GM12878 (cell line): ENCODE results near the gene BATF3. TPM values are rescaled to one million over a fixed set of nuclear protein-coding genes. Genes with fewer than 3 reads are reported as not detected.

Experiments
- ATF7 ChIP-seq: fragments of 450-650 bp; IDR thresholded peaks from 2 replicates; pipeline ENCODE4 v1.6.1; 2016; ENCODE audit warnings: low read depth, mild to moderate bottlenecking
- BHLHE40 ChIP-seq, 2 experiments: fragments of 450-650 bp in 1 of 2; IDR thresholded peaks; 2 replicates each; pipeline ENCODE4 v1.6.1; 2011 to 2017; ENCODE audit warnings: low read depth in 2 of 2, borderline replicate concordance in 1 of 2, improper control_type of control experiment in 1 of 2, low read length in 1 of 2, mild to moderate bottlenecking in 1 of 2
- EP300 ChIP-seq, 2 experiments: fragments of 150-350 bp in 1 of 2; IDR thresholded peaks; 2 replicates each; pipeline ENCODE4 v1.6.1; 2011 to 2012; ENCODE audit warnings: low read depth in 2 of 2, low read length in 2 of 2, borderline replicate concordance in 1 of 2, improper control_type of control experiment in 1 of 2, inconsistent platforms in 1 of 2; ENCODE audit not compliant: control insufficient read depth in 1 of 2
- IKZF2 ChIP-seq, 2 experiments: fragments of 450-650 bp; IDR thresholded peaks; 2 replicates each; pipeline ENCODE4 v1.6.1; 2017; ENCODE audit warnings: mild to moderate bottlenecking in 2 of 2, moderate library complexity in 2 of 2
- IRF4 ChIP-seq: IDR thresholded peaks from 2 replicates; pipeline ENCODE4 v1.6.1; 2011; ENCODE audit warnings: low read depth, low read length
- JUNB ChIP-seq: IDR thresholded peaks from 2 replicates; pipeline ENCODE4 v1.6.1; 2016; ENCODE audit warnings: antibody characterized with exemption, mild to moderate bottlenecking
- NR2F1 ChIP-seq: fragments of 450-650 bp; conservative IDR thresholded peaks from 2 replicates; pipeline ENCODE4 v1.6.1; 2017; ENCODE audit warnings: mild to moderate bottlenecking
- NRF1 ChIP-seq: conservative IDR thresholded peaks from 2 replicates; pipeline ENCODE4 v1.6.1; 2011; ENCODE audit warnings: mild to moderate bottlenecking, low read depth, low read length, improper control_type of control experiment
- PAX5 ChIP-seq: IDR thresholded peaks from 2 replicates; pipeline ENCODE4 v1.6.1; 2011; ENCODE audit warnings: low read depth, low read length, borderline replicate concordance
- POU2F2 ChIP-seq: IDR thresholded peaks from 3 replicates; pipeline ENCODE4 v1.6.1; 2011; ENCODE audit warnings: low read depth, mild to moderate bottlenecking, low read length, borderline replicate concordance
- RELA ChIP-seq: fragments of 450-650 bp; IDR thresholded peaks from 2 replicates; pipeline ENCODE4 v1.8.0; 2014; ENCODE audit warnings: borderline replicate concordance; ENCODE audit not compliant: partially characterized antibody
- SPI1 ChIP-seq: IDR thresholded peaks from 2 replicates; pipeline ENCODE4 v1.6.1; 2011; ENCODE audit warnings: low read depth, mild to moderate bottlenecking, low read length, moderate library complexity, borderline replicate concordance; ENCODE audit not compliant: insufficient read depth
- STAT3 ChIP-seq: IDR thresholded peaks from 2 replicates; pipeline ENCODE4 v1.6.1; 2011; ENCODE audit warnings: low read depth, low read length, improper control_type of control experiment
- TCF3 ChIP-seq: IDR thresholded peaks from 2 replicates; pipeline ENCODE4 v1.6.1; 2012; ENCODE audit warnings: low read depth, mild to moderate bottlenecking, low read length, borderline replicate concordance; ENCODE audit not compliant: insufficient read depth
- YBX1 ChIP-seq: fragments of 450-650 bp; IDR thresholded peaks from 2 replicates; pipeline ENCODE4 v1.6.1; 2016; ENCODE audit warnings: antibody characterized with exemption
- ZNF217 ChIP-seq: fragments of 450-650 bp; IDR thresholded peaks from 2 replicates; pipeline ENCODE4 v1.6.1; 2017; ENCODE audit warnings: antibody characterized with exemption, mild to moderate bottlenecking
- polyA plus RNA-seq, 11 experiments: library from polyadenylated mRNA; depleted of rRNA in 4 of 11; unstranded in 6 of 11; stranded (reverse) in 5 of 11; fragments of >200 nt; fragmentation: Nextera tagmentation in 4 of 11; fragmentation: Illumina TruSeq in 1 of 11; extraction: Ambion mirVana in 4 of 11; extraction: Trizol in 1 of 11; gene quantifications; 1 replicate in 1 of 11; 2 replicates in 10 of 11; pipeline versions ENCODE4 v1.2.1 to v1.2.3, GENCODE V29; 2011 to 2016; ENCODE audit warnings: inconsistent platforms in 2 of 11, missing spikeins in 2 of 11, low read depth in 1 of 11
- total RNA-seq, 4 experiments: library from RNA; depleted of rRNA in 3 of 4; stranded (reverse); fragments of >200 nt in 3 of 4; fragmentation: Illumina TruSeq in 1 of 4; extraction: Trizol in 1 of 4; gene quantifications; 2 replicates each; pipeline versions ENCODE4 v1.2.1 to v1.2.3, GENCODE V29; 2013 to 2021
- TF ChIP-seq, protein P1 (sequence below): fragments of 450-650 bp; IDR thresholded peaks from 2 replicates; pipeline ENCODE4 v1.6.1; 2018; ENCODE audit warnings: mild to moderate bottlenecking, low read depth, moderate library complexity; ENCODE audit not compliant: partially characterized antibody
- TF ChIP-seq, protein P2 (sequence below): fragments of 450-650 bp; IDR thresholded peaks from 2 replicates; pipeline ENCODE4 v1.6.1; 2017; ENCODE audit warnings: antibody characterized with exemption, mild to moderate bottlenecking, moderate library complexity
- TF ChIP-seq, protein P3 (sequence below): fragments of 450-650 bp; formaldehyde crosslinking; IDR thresholded peaks from 2 replicates; pipeline ENCODE4 v1.4.0; 2022; ENCODE audit warnings: mild to moderate bottlenecking, moderate library complexity

The BATF3 gene
- total and polyA plus RNA-seq, 10 of the 15 experiments (the other 5 are each of a cell fraction or from before 2014, with no cell fraction given) = 11.1 to 56.8 (median 30.8) TPM

DNA sequence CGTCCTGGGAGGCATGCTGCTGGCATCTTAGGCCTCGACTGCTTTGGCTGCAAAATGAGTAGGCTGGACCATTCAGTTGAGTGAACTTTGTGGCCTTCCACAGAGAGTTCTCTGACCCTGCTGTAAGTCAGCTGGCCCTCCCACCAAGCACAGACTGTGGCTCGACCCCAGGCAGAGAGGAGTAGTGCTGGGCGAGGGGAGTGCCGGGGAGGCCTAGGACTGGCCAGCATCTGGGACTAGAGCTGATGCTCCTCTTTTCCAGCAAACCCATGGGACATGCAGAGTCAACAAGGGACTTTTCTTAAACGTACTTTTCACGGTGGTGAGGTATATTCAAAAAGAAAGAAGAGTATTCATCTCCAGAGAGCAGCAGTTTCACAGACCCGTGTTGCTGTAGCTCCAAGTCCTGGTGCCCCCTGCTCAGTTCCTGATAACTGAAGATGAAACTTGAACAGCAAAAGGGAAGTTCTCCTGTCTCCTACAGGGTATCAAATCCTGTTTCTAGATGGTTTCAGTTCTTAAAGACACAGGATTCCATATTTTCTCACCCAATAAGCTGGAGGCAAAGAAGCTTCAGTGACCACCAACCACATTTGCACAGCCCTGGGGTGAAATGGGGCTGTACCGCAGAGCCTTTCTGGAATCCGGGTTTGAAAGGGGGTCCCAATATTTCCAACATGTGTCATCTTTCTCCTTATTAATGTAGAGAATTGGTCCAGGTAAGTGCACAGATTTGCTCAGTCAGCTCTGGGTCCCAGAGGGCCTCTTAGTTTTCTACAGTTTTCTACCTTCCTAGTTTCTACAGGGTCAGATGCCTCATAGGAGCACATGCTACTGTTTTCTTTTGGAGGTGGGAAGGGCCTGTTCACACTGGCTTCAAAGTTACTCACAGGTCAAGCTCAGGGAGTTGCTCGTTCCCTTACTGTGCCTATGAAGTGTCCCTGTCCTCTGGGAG, 20.9 kb downstream of the BATF3 start (continued):
- TF ChIP-seq, protein P1, sequence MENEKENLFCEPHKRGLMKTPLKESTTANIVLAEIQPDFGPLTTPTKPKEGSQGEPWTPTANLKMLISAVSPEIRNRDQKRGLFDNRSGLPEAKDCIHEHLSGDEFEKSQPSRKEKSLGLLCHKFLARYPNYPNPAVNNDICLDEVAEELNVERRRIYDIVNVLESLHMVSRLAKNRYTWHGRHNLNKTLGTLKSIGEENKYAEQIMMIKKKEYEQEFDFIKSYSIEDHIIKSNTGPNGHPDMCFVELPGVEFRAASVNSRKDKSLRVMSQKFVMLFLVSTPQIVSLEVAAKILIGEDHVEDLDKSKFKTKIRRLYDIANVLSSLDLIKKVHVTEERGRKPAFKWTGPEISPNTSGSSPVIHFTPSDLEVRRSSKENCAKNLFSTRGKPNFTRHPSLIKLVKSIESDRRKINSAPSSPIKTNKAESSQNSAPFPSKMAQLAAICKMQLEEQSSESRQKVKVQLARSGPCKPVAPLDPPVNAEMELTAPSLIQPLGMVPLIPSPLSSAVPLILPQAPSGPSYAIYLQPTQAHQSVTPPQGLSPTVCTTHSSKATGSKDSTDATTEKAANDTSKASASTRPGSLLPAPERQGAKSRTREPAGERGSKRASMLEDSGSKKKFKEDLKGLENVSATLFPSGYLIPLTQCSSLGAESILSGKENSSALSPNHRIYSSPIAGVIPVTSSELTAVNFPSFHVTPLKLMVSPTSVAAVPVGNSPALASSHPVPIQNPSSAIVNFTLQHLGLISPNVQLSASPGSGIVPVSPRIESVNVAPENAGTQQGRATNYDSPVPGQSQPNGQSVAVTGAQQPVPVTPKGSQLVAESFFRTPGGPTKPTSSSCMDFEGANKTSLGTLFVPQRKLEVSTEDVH = no peak
- peak; percentile 74; the same call in 2 of the 3 replicates for TF ChIP-seq POU2F2
- TF ChIP-seq, protein P2, sequence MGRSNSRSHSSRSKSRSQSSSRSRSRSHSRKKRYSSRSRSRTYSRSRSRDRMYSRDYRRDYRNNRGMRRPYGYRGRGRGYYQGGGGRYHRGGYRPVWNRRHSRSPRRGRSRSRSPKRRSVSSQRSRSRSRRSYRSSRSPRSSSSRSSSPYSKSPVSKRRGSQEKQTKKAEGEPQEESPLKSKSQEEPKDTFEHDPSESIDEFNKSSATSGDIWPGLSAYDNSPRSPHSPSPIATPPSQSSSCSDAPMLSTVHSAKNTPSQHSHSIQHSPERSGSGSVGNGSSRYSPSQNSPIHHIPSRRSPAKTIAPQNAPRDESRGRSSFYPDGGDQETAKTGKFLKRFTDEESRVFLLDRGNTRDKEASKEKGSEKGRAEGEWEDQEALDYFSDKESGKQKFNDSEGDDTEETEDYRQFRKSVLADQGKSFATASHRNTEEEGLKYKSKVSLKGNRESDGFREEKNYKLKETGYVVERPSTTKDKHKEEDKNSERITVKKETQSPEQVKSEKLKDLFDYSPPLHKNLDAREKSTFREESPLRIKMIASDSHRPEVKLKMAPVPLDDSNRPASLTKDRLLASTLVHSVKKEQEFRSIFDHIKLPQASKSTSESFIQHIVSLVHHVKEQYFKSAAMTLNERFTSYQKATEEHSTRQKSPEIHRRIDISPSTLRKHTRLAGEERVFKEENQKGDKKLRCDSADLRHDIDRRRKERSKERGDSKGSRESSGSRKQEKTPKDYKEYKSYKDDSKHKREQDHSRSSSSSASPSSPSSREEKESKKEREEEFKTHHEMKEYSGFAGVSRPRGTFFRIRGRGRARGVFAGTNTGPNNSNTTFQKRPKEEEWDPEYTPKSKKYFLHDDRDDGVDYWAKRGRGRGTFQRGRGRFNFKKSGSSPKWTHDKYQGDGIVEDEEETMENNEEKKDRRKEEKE = no peak
- TF ChIP-seq PAX5 = peak; percentile 89; the same call in 1 of the 2 replicates
- peak; percentile 79; the same call in 1 of the 2 replicates for TF ChIP-seq ZNF217
- peak; percentile 75; the same call in 1 of the 2 replicates for TF ChIP-seq NR2F1
- peak; percentile 72 to 79 for TF ChIP-seq BHLHE40 (IDR thresholded peaks at IDR 0.05; ENCODE audit: borderline replicate concordance in 1 of 2, low read depth in 2 of 2, low read length in 1 of 2)
- TF ChIP-seq RELA = peak; percentile 89
- TF ChIP-seq EP300 (IDR thresholded peaks at IDR 0.05; ENCODE audit: borderline replicate concordance in 1 of 2, control insufficient read depth in 1 of 2, low read depth in 2 of 2, low read length in 2 of 2) = peak; percentile 62 to 96
- TF ChIP-seq JUNB = peak; percentile 100
- TF ChIP-seq ATF7 = peak; percentile 75
- no peak for TF ChIP-seq NRF1
- no peak for TF ChIP-seq YBX1
- TF ChIP-seq STAT3 = 0 out of 2 replicates have a peak, but pooled peaks have one; percentile 71
- peak; percentile 100 for TF ChIP-seq IRF4
- TF ChIP-seq TCF3 = peak; percentile 78; the same call in 1 of the 2 replicates
- peak; percentile 99 to 100 for TF ChIP-seq IKZF2 (IDR thresholded peaks at IDR 0.05)
- TF ChIP-seq, protein P3, sequence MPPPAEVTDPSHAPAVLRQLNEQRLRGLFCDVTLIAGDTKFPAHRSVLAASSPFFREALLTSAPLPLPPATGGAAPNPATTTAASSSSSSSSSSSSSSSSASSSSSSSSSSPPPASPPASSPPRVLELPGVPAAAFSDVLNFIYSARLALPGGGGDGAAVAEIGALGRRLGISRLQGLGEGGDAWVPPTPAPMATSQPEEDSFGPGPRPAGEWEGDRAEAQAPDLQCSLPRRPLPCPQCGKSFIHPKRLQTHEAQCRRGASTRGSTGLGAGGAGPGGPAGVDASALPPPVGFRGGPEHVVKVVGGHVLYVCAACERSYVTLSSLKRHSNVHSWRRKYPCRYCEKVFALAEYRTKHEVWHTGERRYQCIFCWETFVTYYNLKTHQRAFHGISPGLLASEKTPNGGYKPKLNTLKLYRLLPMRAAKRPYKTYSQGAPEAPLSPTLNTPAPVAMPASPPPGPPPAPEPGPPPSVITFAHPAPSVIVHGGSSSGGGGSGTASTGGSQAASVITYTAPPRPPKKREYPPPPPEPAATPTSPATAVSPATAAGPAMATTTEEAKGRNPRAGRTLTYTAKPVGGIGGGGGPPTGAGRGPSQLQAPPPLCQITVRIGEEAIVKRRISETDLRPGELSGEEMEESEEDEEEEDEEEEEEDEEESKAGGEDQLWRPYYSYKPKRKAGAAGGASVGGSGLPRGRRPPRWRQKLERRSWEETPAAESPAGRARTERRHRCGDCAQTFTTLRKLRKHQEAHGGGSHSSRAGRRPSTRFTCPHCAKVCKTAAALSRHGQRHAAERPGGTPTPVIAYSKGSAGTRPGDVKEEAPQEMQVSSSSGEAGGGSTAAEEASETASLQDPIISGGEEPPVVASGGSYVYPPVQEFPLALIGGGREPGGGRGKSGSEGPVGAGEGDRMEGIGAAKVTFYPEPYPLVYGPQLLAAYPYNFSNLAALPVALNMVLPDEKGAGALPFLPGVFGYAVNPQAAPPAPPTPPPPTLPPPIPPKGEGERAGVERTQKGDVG (CRISPR knock-in tag) = no peak
- TF ChIP-seq SPI1 = peak; percentile 95
